Activated CD8-positive, alpha-beta memory T cell treated with anti-CD3 and anti-CD28 coated beads for 1 hour (primary cell): ENCODE measurements around the gene SHANK1.

Experiments used
- DNase-seq, 2 donors: peaks; one replicate each; pipeline ENCODE4 v3.0.0-alpha.2; 2020; ENCODE audit warnings: low read depth in 1 of 2; ENCODE audit errors: extremely low read depth in 1 of 2

Gene SHANK1

DNA sequence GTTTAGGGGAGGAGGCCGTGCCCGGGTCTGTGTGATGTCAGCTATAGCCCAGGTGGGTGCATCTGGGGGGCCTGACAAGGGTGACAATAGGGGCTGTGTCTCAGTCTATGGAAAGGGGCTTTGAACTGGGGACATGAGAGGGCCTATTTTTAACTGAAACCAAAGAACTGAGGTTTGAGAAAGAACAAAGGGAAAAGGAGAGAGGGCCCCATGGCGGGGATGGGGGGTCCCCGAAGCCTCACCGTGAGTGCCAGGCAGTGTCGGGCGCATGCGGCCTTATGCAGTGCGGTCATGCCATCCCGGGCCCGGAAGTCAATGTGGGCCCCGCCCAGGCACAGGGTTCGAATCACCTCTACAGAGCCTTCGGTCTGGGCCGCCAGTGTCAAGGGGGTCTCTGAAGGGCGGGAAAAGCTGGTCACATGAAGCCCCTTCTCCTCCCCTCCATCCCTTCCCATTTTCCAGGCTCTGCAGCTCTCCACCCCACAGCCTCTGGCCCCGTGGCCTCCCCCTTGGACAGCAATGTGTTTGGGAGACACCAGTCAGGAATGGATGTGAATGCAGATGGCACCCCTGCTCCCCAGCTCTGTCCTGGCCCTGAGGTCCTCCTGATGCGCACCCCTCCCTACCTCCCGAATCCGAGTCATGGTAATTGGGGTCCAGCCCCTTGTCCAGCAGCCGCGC is 5.9 kb downstream of the SHANK1 start:
- no peak for DNase-seq

DNA sequence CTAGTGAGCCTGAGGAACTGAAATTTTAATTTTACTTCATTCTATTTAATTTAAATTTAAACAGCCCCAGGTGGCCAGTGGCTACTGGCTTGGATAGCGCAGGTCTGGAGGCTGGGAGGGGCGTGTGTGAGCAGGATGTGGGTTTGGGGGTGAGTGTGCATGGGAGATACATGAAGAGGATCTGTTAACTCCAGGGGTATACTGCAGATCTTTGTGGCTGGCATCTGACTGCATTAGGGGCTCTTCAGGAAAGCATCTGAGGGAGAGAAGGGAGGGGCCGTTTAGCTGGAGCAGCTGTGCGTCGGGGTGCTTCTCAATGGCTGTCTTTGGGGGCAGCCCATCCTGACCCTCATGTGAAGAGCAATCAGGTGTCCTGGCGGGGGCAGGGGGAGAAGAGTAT is 6.8 kb downstream of the SHANK1 start:
- no peak for DNase-seq

DNA sequence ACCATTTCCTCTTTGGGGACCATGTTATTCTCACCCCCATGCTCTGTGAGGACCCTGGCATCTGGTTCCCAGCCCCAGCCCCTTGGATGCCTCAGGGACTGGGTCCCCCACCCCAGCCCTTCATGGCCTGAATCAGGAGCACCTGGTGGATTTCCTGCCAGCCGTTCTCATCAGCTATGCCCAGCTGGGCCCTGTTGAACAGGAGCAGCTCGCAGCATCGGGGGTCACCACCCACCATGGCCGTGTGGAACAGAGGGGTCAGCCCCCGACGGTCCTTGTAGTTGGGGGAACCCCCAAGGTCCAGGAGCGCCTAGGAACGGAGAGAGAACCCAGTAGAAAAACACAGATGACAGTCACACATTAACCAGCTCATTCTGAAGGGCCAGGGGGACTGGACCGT is 7.8 kb downstream of the SHANK1 start:
- DNase-seq = no peak

DNA sequence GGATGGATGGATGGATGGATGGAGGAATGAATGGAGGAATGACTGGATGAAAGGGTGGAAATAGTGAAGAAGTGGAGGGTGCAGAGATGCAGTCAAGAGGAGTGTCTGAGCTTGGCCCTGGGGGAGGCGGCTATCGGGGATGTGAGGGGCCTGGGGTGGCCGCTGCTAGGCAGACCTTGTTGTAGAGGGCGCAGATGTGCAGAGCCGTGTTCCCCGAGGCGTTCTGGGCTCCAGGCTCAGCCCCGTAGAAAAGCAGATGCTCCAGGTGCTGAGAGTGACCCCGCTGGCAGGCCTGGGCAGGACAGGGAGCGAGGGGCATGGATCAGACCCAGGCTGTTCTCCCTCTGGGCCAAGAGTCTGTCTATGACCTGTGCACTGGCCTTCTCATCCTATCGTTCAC is 8.4 kb downstream of the SHANK1 start:
- DNase-seq = no peak

DNA sequence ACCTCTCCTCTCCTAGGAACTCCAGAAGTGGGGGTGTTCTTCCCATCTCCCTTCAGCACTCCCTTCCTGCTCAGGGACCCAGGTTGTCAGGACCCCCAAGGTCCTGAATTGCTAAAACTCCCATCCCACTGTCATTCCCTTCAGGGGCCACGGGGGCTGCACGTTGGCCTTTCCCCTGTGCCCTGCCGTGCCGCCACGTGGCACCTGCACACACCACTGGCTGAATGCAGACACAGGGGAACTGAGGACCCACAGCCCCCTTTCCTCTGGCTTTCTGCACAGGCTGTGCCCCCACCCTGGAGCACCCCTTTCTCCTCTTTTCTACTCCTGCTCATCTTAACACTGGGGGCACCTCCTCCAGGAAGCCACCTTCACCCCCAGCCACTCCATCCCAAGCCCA is 9.0 kb downstream of the SHANK1 start:
- no peak for DNase-seq

DNA sequence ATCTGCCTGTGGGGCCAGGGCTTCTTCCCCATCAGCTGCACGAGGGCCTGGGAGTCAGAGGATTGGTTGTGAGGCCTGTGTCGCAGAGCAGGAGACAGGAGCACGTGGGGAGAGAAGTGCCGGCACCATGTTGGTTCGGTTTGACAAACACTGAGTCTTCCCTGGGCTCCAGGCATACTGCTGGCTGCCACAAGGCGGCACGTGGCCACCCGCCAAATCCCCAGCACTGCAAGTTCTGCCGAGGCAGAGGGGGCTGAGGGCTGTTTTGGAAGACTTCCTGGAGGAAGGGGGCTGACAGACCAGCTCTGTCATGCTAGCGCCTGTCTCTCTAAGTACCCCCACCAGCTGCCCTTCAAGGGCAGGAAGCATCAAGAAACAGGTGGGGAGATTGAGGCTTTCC is 9.5 kb downstream of the SHANK1 start:
- no peak for DNase-seq

DNA sequence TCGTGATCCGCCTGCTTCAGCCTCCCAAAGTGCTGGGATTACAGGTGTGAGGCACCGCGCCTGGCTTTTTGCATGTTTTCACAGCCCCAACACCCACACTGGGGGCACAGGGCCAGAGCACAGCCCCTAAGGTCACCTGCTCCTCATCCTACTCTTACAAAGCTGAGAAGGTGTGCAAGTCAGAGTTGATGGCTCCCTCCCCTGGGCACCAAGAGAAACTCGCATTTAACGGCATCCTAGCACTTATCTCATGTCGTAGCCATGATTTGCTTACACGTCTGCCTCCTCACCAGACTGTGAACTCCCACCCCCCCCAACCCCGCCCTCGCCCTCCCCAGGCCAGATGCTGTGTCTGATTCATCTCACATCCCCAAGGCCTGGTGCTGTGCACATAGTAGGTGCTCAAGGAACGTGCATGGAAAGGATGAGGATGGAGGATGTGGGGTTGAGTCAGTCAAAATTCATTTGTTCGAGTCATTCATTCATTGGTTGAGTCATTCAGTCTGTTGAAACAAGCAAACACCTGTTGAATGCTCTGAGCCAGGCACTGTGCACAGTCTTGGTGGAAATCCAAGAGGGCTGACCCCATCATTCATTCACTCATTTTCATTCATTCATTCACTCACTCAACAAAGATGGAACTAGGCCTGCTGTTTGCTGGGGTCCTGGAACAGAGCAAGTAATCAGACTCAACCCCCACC is 11.3 kb downstream of the SHANK1 start:
- DNase-seq = no peak

DNA sequence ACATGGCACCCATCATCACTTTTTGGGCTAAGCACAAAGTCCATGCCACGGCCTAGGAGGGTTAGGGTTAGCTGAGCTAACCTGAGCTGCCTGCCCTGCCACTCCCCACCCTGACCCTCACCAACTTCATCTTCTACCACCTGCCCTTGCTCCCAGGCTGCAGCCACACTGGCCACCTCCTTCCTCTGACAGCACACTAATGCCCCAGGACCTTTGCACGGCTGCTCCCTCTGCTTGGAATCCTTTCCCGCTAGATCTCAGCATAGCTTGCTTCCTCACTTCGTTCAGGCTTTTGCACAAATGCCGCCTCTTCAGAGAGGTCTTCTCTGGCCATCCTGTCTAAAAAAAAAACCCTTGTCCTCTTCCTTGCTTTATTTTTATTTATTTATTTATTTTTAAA is 13.2 kb downstream of the SHANK1 start:
- DNase-seq = no peak

DNA sequence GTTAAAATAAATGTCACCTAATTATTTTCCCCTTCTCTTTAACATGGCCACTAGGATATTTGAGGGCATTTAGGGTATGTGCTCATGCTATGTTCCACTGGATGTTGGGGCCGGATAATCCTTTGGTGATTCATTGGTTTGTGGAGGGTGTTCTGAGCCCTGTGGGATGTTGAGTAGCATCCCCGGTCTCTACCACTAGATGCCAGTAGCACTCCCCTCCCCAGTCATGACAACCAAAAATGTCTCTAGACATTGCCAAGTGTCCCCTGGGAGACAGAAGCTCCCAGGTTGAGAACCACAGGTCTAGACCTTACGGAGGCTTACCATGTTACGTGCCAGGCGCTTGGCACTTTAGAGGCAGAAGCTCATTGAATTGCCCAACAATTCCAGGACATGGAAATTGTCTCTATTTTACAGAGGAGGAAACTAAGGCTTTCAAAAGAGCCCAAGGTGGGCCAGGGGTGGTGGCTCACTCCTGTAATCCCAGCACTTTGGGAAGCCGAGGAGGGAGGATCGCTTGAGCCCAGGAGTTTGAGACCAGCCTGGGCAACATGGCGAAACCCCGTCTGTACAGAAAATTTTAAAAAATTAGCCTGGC is 14.1 kb downstream of the SHANK1 start:
- DNase-seq = peak in 1 of 2 donors; percentile 11

GRCh38 chr19:50703915-50704796 is 15.4 kb downstream of the SHANK1 start:
- DNase-seq = no peak

GRCh38 chr19:50702871-50703829 is 16.5 kb downstream of the SHANK1 start:
- DNase-seq = no peak

GRCh38 chr19:50702158-50702870 is 17.3 kb downstream of the SHANK1 start:
- DNase-seq = no peak

DNA sequence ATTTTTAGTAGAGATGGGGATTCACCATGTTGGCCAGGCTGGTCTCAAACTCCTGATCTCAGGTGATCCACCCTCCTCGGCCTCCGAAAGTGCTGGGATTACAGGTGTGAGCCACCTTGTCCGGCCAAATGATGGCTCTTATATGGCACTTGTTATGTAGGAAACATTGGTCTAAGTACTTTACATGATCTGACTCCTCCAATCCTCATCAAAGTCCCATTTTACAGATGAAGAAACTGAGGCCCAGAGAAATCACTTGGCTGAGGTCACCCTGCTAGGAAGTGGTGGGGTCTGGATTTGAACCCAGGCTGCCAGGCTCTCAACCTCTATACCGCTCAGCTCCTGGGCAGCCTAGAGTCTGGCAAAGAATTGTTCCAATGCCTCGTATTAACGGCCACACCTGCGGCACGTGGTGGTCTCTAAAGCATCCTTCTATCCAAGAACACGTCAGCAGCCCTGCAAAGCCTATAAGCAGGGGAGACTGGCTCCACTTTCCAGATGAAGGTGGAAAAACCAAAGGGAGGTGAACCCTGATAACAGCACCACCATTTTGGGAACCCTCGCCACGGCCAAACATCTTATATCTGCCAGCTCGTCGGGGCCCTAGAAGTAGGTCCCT is 18.1 kb downstream of the SHANK1 start:
- no peak for DNase-seq

- DNase-seq = no peak
Measured at GRCh38 chr19:50697414-50698124, 22.0 kb downstream of the SHANK1 start.

- DNase-seq = no peak
Measured at GRCh38 chr19:50696094-50696483, 23.5 kb downstream of the SHANK1 start.

GRCh38 chr19:50695251-50696093 is 24.1 kb downstream of the SHANK1 start:
- DNase-seq = peak in 1 of 2 donors; percentile 14

- no peak for DNase-seq
Measured at GRCh38 chr19:50694815-50695145, 24.8 kb downstream of the SHANK1 start.
